ENCODE measurements around the gene FRMD4A. TPM values are rescaled to one million over a fixed set of nuclear protein-coding genes. Genes with fewer than 3 reads are reported as not detected.
"Not testable (repeated sequence)": the region's sequence is repeated elsewhere in the genome, so short reads cannot be mapped to it uniquely, and the experiment has no call there.

FRMD4A gene
- total and polyA plus RNA-seq, 3 donors from 2014 or later, result 15.0 to 20.8 (median 18.7) TPM

- no peak for TF ChIP-seq CTCF (IDR thresholded peaks at IDR 0.05)
- no peak for TF ChIP-seq POLR2A (IDR thresholded peaks at IDR 0.05)
- Histone ChIP-seq H3K9me3 (no peaks in the 10 kb centered on the region), H3K27me3 (no peaks in the 10 kb centered on the region), H3K4me1 (no peaks in the 10 kb centered on the region), H3K4me3 (no peak overlapping the region), H3K27ac (no peak overlapping the region), H3K36me3 (ENCODE audit: low read depth, missing control alignments) (no peaks in the 10 kb centered on the region)
- no peak for DNase-seq
- intact Hi-C loops (cut with DNase I; ENCODE audit: low total_unique reads), result no loop called here
- WGBS, 2 donors, result 91 to 97% methylated on average over 1 of the region's 1 CpG
Measured at GRCh38 chr10:13867822-13868221, 462.9 kb downstream of the FRMD4A start.

GRCh38 chr10:13865758-13866491 lies 464.8 kb downstream of the FRMD4A start:
- no peak overlapping the region for H3K4me3 ChIP-seq
- H3K27me3 ChIP-seq, result no peaks in the 10 kb centered on the region
- no peak for TF ChIP-seq CTCF (IDR thresholded peaks at IDR 0.05)
- no peak for TF ChIP-seq POLR2A (IDR thresholded peaks at IDR 0.05)
- intact Hi-C loops (cut with DNase I; ENCODE audit: low total_unique reads), result no loop called here
- H3K4me1 ChIP-seq, result no peaks in the 10 kb centered on the region
- 72 to 85% methylated on average over 12 of the region's 12 CpGs for WGBS, 2 donors
- H3K9me3 ChIP-seq, result no peaks in the 10 kb centered on the region
- H3K36me3 ChIP-seq (ENCODE audit: low read depth, missing control alignments), result no peaks in the 10 kb centered on the region
- H3K27ac ChIP-seq, result no peak overlapping the region
- no peak for DNase-seq

GRCh38 chr10:13865220-13865619 lies 465.5 kb downstream of the FRMD4A start:
- H3K27me3 ChIP-seq; H3K36me3 ChIP-seq (ENCODE audit: low read depth, missing control alignments); H3K9me3 ChIP-seq; H3K4me3 ChIP-seq; intact Hi-C loops (cut with DNase I; ENCODE audit: low total_unique reads); DNase-seq; H3K27ac ChIP-seq; H3K4me1 ChIP-seq: not testable (repeated sequence)
- WGBS, 2 donors, result 90 to 96% methylated on average over 4 of the region's 4 CpGs

GRCh38 chr10:13862546-13863233 lies 468.0 kb downstream of the FRMD4A start:
- no peaks in the 10 kb centered on the region for H3K9me3 ChIP-seq
- H3K27ac ChIP-seq, result no peak overlapping the region
- H3K36me3 ChIP-seq (ENCODE audit: low read depth, missing control alignments), result no peaks in the 10 kb centered on the region
- 69 to 75% methylated on average over 3 of the region's 3 CpGs for WGBS, 2 donors
- TF ChIP-seq POLR2A (IDR thresholded peaks at IDR 0.05) (no peak), CTCF (IDR thresholded peaks at IDR 0.05) (no peak)
- no peaks in the 10 kb centered on the region for H3K27me3 ChIP-seq
- H3K4me1 ChIP-seq, result no peaks in the 10 kb centered on the region
- intact Hi-C loops (cut with DNase I; ENCODE audit: low total_unique reads), result no loop called here
- DNase-seq, result no peak
- no peak overlapping the region for H3K4me3 ChIP-seq

GRCh38 chr10:13860886-13861285 lies 469.8 kb downstream of the FRMD4A start:
- TF ChIP-seq CTCF (IDR thresholded peaks at IDR 0.05) (no peak), POLR2A (IDR thresholded peaks at IDR 0.05) (no peak)
- no peaks in the 10 kb centered on the region for H3K4me1 ChIP-seq
- no peak overlapping the region for H3K4me3 ChIP-seq
- intact Hi-C loops (cut with DNase I; ENCODE audit: low total_unique reads), result no loop called here
- H3K27me3 ChIP-seq, result no peaks in the 10 kb centered on the region
- WGBS, 2 donors, result 95 to 97% methylated on average over 14 of the region's 14 CpGs
- DNase-seq, result no peak
- no peak overlapping the region for H3K27ac ChIP-seq
- H3K9me3 ChIP-seq, result no peaks in the 10 kb centered on the region
- H3K36me3 ChIP-seq (ENCODE audit: low read depth, missing control alignments), result no peaks in the 10 kb centered on the region

Measured in testis (tissue), 3 donors.